ENCODE data around the gene PPM1H.

- TF ChIP-seq CTCF (IDR thresholded peaks at IDR 0.05) (peak; percentile 98), EZH2 (IDR thresholded peaks at IDR 0.05; ENCODE audit: borderline replicate concordance, insufficient read depth, low read depth, low read length, poor library complexity, severe bottlenecking) (no peak)
Measured at GRCh38 chr12:62799126-62799736, 135.7 kb downstream of the PPM1H start.

Data from B cell (primary cell).